NCI-H2227 (cell line): ENCODE results near the gene RRAGD.
A peak's percentile ranks its signal among the peaks of the same experiment; 100 is the strongest.

Experiments used
- DNase-seq: peaks from one replicate; lab custom pipeline; 2025; ENCODE audit not compliant: unreplicated experiment; lab: John Stamatoyannopoulos, UW

RRAGD gene

GRCh38 chr6:89412071-89413005, at the start of gene RRAGD:
RRAGD (minus strand) TSS chr6:89412273; CDS start chr6:89411993, 280 bp downstream.
- DNase-seq = peak; percentile 83

- DNase-seq = no peak
Measured at GRCh38 chr6:89460713-89461112, 48.6 kb upstream of the RRAGD start.

- DNase-seq = no peak
Measured at GRCh38 chr6:89459501-89459900, 47.4 kb upstream of the RRAGD start.

- DNase-seq = no peak
Measured at GRCh38 chr6:89458704-89459103, 46.6 kb upstream of the RRAGD start.

GRCh38 chr6:89454300-89454699, 42.2 kb upstream of the RRAGD start:
- DNase-seq = no peak

- no peak for DNase-seq
Measured at GRCh38 chr6:89452281-89452680, 40.2 kb upstream of the RRAGD start.

GRCh38 chr6:89449193-89449592, 37.1 kb upstream of the RRAGD start:
- DNase-seq = no peak

GRCh38 chr6:89443658-89444057, 31.6 kb upstream of the RRAGD start:
- DNase-seq = no peak

- no peak for DNase-seq
Measured at GRCh38 chr6:89440200-89440599, 28.1 kb upstream of the RRAGD start.

GRCh38 chr6:89439014-89439413, 26.9 kb upstream of the RRAGD start:
- DNase-seq = no peak

GRCh38 chr6:89438248-89438647, 26.2 kb upstream of the RRAGD start:
- DNase-seq = no peak

- no peak for DNase-seq
Measured at GRCh38 chr6:89436226-89436625, 24.2 kb upstream of the RRAGD start.

GRCh38 chr6:89434954-89435353, 22.9 kb upstream of the RRAGD start:
- no peak for DNase-seq

GRCh38 chr6:89434150-89434499, 22.1 kb upstream of the RRAGD start:
- DNase-seq = no peak

GRCh38 chr6:89433252-89434149, 21.4 kb upstream of the RRAGD start:
- peak; percentile 11 for DNase-seq

GRCh38 chr6:89432875-89433251, 20.8 kb upstream of the RRAGD start, which contains the start of gene ANKRD6:
ANKRD6 (plus strand) TSS chr6:89433152; CDS start chr6:89566977, 133,825 bp downstream.
- DNase-seq = peak; percentile 86

- peak; percentile 84 for DNase-seq
Measured at GRCh38 chr6:89430201-89430962, 18.3 kb upstream of the RRAGD start.

GRCh38 chr6:89416796-89417195, 4.7 kb upstream of the RRAGD start:
- peak; percentile 12 for DNase-seq

- DNase-seq = no peak
Measured at GRCh38 chr6:89415185-89415584, 3.1 kb upstream of the RRAGD start.

GRCh38 chr6:89414215-89414614, 2.1 kb upstream of the RRAGD start:
- DNase-seq = no peak

GRCh38 chr6:89413006-89413400, 930 bp upstream of the RRAGD start:
- no peak for DNase-seq
